ENCODE results near the gene NEK5.
"Not testable (repeated sequence)": the region's sequence is repeated elsewhere in the genome, so short reads cannot be mapped to it uniquely, and the experiment has no call there.

The NEK5 gene

GRCh38 chr13:52105841-52106240 is 23.0 kb downstream of the NEK5 start:
- TF ChIP-seq CTCF (IDR thresholded peaks at IDR 0.05; ENCODE audit: insufficient read depth, low read length, poor library complexity, severe bottlenecking) (no peak), EZH2phosphoT487 (conservative IDR thresholded peaks at IDR 0.05; ENCODE audit: low read length) (no peak)
- no peaks in the 10 kb centered on the region for H3K9me2 ChIP-seq (replicated peaks; ENCODE audit: insufficient read depth, low read length)

GRCh38 chr13:52104624-52105023 is 24.2 kb downstream of the NEK5 start:
- no peaks in the 10 kb centered on the region for H3F3A ChIP-seq (ENCODE audit: insufficient read depth)
- H2AFZ ChIP-seq (ENCODE audit: low read depth, low read length, severe bottlenecking) = no peak overlapping the region

More at GRCh38 chr13:52105841-52106240, 23.0 kb downstream of the NEK5 start:
- no peaks in the 10 kb centered on the region for H3F3A ChIP-seq (ENCODE audit: insufficient read depth)
- H3K4me2 ChIP-seq (ENCODE audit: low read depth, low read length, poor library complexity, severe bottlenecking) = no peak overlapping the region
- H3K27ac ChIP-seq (ENCODE audit: low read depth, low read length) = no peak overlapping the region
- H4K20me1 ChIP-seq (ENCODE audit: low read depth, low read length) = no peaks in the 10 kb centered on the region
- H3K9me3 ChIP-seq (ENCODE audit: insufficient read depth, low read length) = no peaks in the 10 kb centered on the region
- H3K79me2 ChIP-seq (ENCODE audit: insufficient read depth, low read length) = no peaks in the 10 kb centered on the region
- H3K27me3 ChIP-seq (ENCODE audit: low read length) = no peaks in the 10 kb centered on the region
- no peaks in the 10 kb centered on the region for H3K36me3 ChIP-seq (ENCODE audit: low read length)
- no peak overlapping the region for H3K9ac ChIP-seq (ENCODE audit: low read length)
- H2AFZ ChIP-seq (ENCODE audit: low read depth, low read length, severe bottlenecking) = no peak overlapping the region
- no peak overlapping the region for H3K4me3 ChIP-seq (ENCODE audit: insufficient read depth, low read length, poor library complexity, severe bottlenecking)

GRCh38 chr13:52103386-52103785 is 25.5 kb downstream of the NEK5 start:
- Histone ChIP-seq H3K79me2 (ENCODE audit: insufficient read depth, low read length) (no peaks in the 10 kb centered on the region), H3K36me3 (ENCODE audit: low read length) (no peaks in the 10 kb centered on the region), H4K20me1 (ENCODE audit: low read depth, low read length) (no peaks in the 10 kb centered on the region), H3K9me2 (replicated peaks; ENCODE audit: insufficient read depth, low read length) (no peaks in the 10 kb centered on the region), H2AFZ (ENCODE audit: low read depth, low read length, severe bottlenecking) (no peak overlapping the region), H3K4me3 (ENCODE audit: insufficient read depth, low read length, poor library complexity, severe bottlenecking) (no peak overlapping the region), H3F3A (ENCODE audit: insufficient read depth) (no peaks in the 10 kb centered on the region), H3K4me2 (ENCODE audit: low read depth, low read length, poor library complexity, severe bottlenecking) (no peak overlapping the region), H3K27ac (ENCODE audit: low read depth, low read length) (no peak overlapping the region), H3K9ac (ENCODE audit: low read length) (no peak overlapping the region), H3K27me3 (ENCODE audit: low read length) (no peaks in the 10 kb centered on the region), H3K9me3 (ENCODE audit: insufficient read depth, low read length) (no peaks in the 10 kb centered on the region)
- no peak for TF ChIP-seq CTCF (IDR thresholded peaks at IDR 0.05; ENCODE audit: insufficient read depth, low read length, poor library complexity, severe bottlenecking)
- no peak for TF ChIP-seq EZH2phosphoT487 (conservative IDR thresholded peaks at IDR 0.05; ENCODE audit: low read length)

More at GRCh38 chr13:52104624-52105023, 24.2 kb downstream of the NEK5 start:
- no peaks in the 10 kb centered on the region for H3K79me2 ChIP-seq (ENCODE audit: insufficient read depth, low read length)
- H3K27ac ChIP-seq (ENCODE audit: low read depth, low read length) = no peak overlapping the region
- no peaks in the 10 kb centered on the region for H4K20me1 ChIP-seq (ENCODE audit: low read depth, low read length)
- no peaks in the 10 kb centered on the region for H3K9me2 ChIP-seq (replicated peaks; ENCODE audit: insufficient read depth, low read length)
- H3K9ac ChIP-seq (ENCODE audit: low read length) = no peak overlapping the region
- H3K27me3 ChIP-seq (ENCODE audit: low read length) = no peaks in the 10 kb centered on the region
- no peaks in the 10 kb centered on the region for H3K36me3 ChIP-seq (ENCODE audit: low read length)
- H3K4me3 ChIP-seq (ENCODE audit: insufficient read depth, low read length, poor library complexity, severe bottlenecking) = no peak overlapping the region
- TF ChIP-seq EZH2phosphoT487 (conservative IDR thresholded peaks at IDR 0.05; ENCODE audit: low read length) (no peak), CTCF (IDR thresholded peaks at IDR 0.05; ENCODE audit: insufficient read depth, low read length, poor library complexity, severe bottlenecking) (no peak)
- H3K4me2 ChIP-seq (ENCODE audit: low read depth, low read length, poor library complexity, severe bottlenecking) = no peak overlapping the region
- no peaks in the 10 kb centered on the region for H3K9me3 ChIP-seq (ENCODE audit: insufficient read depth, low read length)

- H3K27ac ChIP-seq (ENCODE audit: low read depth, low read length); H3K4me2 ChIP-seq (ENCODE audit: low read depth, low read length, poor library complexity, severe bottlenecking); H3K9me2 ChIP-seq (replicated peaks; ENCODE audit: insufficient read depth, low read length); H3K79me2 ChIP-seq (ENCODE audit: insufficient read depth, low read length); H3K9ac ChIP-seq (ENCODE audit: low read length); H4K20me1 ChIP-seq (ENCODE audit: low read depth, low read length); H3K27me3 ChIP-seq (ENCODE audit: low read length); H3K36me3 ChIP-seq (ENCODE audit: low read length); H3F3A ChIP-seq (ENCODE audit: insufficient read depth); H3K4me3 ChIP-seq (ENCODE audit: insufficient read depth, low read length, poor library complexity, severe bottlenecking); H2AFZ ChIP-seq (ENCODE audit: low read depth, low read length, severe bottlenecking); H3K9me3 ChIP-seq (ENCODE audit: insufficient read depth, low read length): not testable (repeated sequence)
Measured at GRCh38 chr13:52102423-52102822, 26.4 kb downstream of the NEK5 start.
